ENCODE results near the gene NID2.
A peak's percentile ranks its signal among the peaks of the same experiment; 100 is the strongest.

Gene NID2

DNA sequence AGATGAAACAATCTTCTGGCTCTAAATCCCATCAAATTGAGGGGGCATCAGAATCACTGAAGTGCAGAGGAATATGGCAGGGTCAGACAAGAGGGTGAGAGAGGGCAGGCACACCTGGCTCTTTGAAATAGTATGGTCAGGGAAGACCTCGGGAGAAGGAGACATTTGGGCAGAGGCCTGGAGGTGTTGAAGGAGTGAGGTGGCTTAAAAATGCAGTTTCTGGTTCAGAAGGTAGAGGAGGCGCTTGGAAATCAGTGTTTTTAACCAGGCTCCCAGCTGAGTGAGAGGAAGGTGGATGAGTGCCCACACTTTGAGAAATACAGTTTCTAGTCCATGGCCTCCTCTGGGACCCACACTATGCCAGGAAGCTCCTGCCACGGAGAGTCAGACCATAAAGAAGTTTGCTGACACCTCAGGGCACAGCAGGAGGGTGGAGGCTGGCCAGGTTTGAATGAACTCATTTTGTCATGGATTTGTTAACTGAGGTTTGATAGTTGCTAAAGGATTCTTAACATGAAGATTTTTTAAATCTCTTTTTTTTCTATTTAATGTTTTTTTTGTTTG, 20.1 kb downstream of the NID2 start:
- FAIRE-seq: no peak

DNA sequence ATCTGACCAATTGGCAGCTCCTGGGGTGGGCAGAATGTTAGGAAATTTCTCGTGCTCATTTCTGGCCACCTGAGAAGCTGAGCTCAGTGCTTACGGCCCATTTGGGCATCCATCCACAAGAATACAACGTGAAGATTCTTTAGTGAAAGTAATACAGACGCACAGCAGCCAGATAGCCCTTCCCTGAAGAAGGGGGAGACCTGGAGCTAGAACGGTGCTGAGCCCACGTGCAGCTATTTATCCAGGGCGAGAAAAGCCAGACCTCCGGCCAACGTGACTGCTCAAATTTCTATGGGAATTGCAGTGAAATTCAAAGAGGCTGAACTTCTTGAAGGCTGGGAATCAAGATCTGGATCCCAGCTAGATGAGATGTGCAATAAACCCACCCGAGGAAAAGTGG, 20.7 kb downstream of the NID2 start:
- FAIRE-seq (no peak), DNase-seq (ENCODE audit: insufficient read length, low spot score) (no peak)
- TF ChIP-seq CTCF (IDR thresholded peaks at IDR 0.05; ENCODE audit: insufficient read depth, missing control alignments): no peak

More for the DNA sequence above, 20.1 kb downstream of the NID2 start:
- TF ChIP-seq CTCF (IDR thresholded peaks at IDR 0.05; ENCODE audit: insufficient read depth, missing control alignments): no peak
- DNase-seq (ENCODE audit: insufficient read length, low spot score): no peak

DNA sequence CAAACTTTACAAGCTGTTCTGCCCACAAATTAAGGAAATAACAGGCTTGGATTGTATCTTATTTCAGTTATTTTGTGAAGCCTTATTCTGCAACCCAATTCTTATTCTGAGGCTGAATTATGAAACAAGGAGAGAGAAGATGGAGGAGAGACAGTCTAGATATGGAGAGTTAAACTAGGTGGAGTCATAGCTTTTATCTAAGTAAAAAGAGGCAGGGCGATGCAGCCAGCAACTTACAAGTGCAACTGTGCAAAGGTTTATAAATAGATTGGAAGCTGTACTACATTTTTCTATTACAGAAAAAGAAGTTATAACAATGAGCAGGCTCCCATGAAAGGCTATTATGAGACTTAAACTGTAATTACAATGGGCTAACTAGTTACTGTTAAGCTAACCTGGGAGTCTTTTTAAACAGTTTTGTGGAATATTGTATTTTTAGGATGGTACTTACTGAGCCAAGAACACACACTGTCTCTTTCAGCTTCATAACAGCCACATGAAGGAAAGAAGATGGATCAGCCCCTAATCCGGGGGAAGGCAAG, 22.4 kb downstream of the NID2 start:
- DNase-seq (ENCODE audit: insufficient read length, low spot score): no peak

DNA sequence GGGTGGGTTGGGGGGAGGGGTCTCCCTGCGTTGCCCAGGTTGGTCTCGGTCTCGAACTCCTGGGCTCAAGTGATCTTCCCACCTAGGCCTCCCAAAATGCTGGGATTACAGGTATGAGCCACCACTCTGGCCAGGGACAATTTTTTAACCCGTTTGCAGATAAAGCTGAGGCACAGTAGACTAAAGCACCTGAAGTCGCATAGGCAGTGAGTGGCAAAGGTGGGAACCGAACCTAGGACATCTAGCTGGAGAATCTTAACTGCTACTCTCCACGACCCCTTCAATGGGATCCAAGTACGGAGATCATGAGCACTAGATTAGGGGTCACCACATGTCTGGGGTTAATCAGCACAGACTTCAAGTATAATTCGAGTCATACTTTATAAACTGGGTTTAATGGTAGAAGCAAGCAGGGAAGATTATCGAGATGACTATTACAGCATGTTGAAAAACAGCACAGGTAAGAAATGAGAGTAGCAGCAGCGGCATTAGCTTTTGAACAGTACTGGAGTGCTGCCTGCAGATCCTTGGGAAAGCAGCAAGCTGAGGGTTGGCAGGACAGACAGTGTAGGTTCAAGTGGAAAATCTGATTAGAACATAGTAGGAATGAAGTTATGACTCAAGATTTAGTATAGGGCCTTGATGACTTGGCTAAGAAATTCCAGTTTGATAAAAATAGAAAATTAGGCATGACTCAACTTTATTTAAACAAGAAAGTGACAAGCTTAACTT, 23.9 kb downstream of the NID2 start:
- no peak for FAIRE-seq
- DNase-seq (ENCODE audit: insufficient read length, low spot score): no peak
- no peak for TF ChIP-seq CTCF (IDR thresholded peaks at IDR 0.05; ENCODE audit: insufficient read depth, missing control alignments)

More for the DNA sequence above, 22.4 kb downstream of the NID2 start:
- FAIRE-seq: no peak
- TF ChIP-seq CTCF (IDR thresholded peaks at IDR 0.05; ENCODE audit: insufficient read depth, missing control alignments): no peak

DNA sequence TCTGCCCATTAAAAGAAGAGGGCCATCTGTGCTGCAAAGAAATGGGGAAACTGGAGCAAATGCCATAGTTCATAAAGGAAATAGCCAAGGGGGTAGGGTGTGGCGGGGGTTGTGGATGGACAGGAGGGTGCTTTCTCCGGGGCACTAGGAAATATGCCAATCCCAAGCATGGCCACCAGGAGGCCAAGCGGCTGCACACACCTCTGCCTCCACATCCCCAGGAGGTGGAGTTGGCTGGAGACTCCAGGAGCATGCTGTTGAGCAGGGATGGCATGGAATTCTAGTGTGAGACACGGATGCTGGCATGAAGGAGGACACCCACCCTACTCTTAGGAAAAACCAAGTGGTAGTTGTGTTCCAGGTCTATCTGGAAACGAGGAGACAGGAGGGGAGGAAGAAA, 25.2 kb downstream of the NID2 start:
- peak; percentile 38 for TF ChIP-seq CTCF (IDR thresholded peaks at IDR 0.05; ENCODE audit: insufficient read depth, missing control alignments)
- DNase-seq (ENCODE audit: insufficient read length, low spot score): no peak
- no peak for FAIRE-seq

- FAIRE-seq (no peak), DNase-seq (ENCODE audit: insufficient read length, low spot score) (no peak)
- TF ChIP-seq CTCF (IDR thresholded peaks at IDR 0.05; ENCODE audit: insufficient read depth, missing control alignments): no peak
These were observed 26.2 kb downstream of the NID2 start for GRCh38 chr14:52042371-52043289.

Data from D721Med (cell line).